ENCODE data around the gene MRPS24.

The MRPS24 gene

DNA sequence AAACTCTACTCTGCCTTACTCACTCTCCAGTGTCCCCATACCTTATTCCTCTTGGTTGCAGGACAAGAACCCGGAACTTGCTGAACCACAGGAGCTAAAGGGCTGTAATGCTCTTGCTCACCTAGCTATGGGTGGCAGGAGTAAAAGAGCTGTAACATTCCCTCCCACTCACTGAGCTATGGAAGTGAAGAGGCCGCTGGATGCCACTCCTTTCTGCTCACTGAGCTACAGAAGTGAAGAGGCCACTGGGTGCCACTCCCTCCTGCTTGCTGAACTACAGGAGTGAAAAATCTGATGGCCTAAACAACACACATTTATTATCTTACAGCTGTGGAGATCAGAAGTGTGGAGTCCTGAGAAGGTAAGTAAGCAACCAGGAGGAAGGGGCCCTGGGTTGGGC is 17.5 kb downstream of the MRPS24 start:
- no peak for DNase-seq (ENCODE audit: low read depth, low spot score)
- POLR2A ChIA-PET = no interaction called here
- H3K4me3 ChIP-seq (ENCODE audit: low read depth, low read length) = no peak overlapping the region
- CTCF ChIA-PET = interaction anchor here (1.1 to 1.3 kb wide), 2 partner anchors 12 to 14 kb away, joined by 6 to 9 read pairs; no protein-coding TSS in a partner anchor
- TF ChIP-seq, protein P1, sequence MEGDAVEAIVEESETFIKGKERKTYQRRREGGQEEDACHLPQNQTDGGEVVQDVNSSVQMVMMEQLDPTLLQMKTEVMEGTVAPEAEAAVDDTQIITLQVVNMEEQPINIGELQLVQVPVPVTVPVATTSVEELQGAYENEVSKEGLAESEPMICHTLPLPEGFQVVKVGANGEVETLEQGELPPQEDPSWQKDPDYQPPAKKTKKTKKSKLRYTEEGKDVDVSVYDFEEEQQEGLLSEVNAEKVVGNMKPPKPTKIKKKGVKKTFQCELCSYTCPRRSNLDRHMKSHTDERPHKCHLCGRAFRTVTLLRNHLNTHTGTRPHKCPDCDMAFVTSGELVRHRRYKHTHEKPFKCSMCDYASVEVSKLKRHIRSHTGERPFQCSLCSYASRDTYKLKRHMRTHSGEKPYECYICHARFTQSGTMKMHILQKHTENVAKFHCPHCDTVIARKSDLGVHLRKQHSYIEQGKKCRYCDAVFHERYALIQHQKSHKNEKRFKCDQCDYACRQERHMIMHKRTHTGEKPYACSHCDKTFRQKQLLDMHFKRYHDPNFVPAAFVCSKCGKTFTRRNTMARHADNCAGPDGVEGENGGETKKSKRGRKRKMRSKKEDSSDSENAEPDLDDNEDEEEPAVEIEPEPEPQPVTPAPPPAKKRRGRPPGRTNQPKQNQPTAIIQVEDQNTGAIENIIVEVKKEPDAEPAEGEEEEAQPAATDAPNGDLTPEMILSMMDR (IDR thresholded peaks at IDR 0.05; ENCODE audit: insufficient read depth, low read length, missing control alignments) = no peak

DNA sequence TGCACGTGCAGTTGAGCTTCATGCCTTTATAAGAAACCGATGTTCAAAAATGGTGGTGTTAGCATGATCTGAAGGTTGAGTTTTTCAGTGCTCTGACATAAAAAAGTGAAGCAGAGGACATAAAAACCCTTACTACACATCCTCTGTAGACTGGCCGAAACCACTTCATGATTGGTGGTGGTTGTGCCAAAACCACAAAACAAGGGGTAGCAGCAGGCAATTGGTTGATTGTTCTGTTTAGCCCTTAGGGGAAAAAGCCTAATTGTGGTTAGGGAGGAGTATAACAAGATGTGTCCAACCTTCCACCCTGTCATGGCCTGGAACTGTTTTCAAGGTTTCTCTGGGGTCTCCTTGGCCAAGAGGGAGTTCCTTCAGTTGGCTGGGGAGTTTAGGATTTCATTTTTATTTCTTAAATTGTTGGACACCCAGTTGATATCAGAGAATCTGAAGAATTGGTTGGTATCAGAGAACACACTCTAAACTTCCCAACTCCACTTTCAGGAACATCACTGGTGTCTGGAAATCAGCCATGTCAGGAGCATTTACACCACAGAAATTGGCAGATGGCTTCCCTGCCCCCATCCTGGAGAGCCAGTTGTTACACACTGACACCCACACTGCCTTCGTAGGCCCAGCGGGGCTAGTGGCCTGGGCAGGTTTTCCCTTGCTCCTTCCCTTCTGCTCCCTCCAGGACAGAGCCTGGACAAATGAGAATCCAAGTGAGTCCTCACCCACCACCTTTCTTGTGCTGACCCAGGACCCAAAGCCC is 18.8 kb downstream of the MRPS24 start:
- ChIA-PET POLR2A (interaction anchor here (0.6 kb wide), 1 partner anchor 18 kb away, joined by 3 read pairs; no protein-coding TSS in a partner anchor), CTCF (interaction anchor here (3.7 kb wide), 1 partner anchor 12 kb away, joined by 60 read pairs; no protein-coding TSS in a partner anchor)
- TF ChIP-seq, protein P1 (IDR thresholded peaks at IDR 0.05; ENCODE audit: insufficient read depth, low read length, missing control alignments) = no peak
- H3K4me3 ChIP-seq (ENCODE audit: low read depth, low read length) = no peak overlapping the region
- no peak for DNase-seq (ENCODE audit: low read depth, low spot score)

DNA sequence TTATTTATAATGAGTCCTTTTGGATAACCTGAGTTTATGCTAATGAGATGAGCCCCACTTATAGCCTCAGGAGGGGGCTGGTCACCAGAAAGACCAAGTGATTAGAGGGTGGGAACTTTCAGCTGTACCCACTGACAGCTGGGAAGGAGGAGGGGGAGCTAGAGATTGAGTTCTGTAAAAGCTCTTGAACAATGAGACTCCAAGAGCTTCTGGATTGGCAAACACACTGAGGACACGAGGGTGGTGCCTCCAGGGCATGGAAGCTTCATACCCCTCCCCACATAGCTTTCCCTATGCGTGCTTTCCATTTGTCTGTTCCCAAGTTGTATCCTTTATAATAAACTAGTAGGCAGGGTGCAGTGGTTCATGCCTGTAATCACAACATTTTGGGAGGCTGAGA is 20.3 kb downstream of the MRPS24 start:
- TF ChIP-seq, protein P1 (IDR thresholded peaks at IDR 0.05; ENCODE audit: insufficient read depth, low read length, missing control alignments) = no peak
- ChIA-PET POLR2A (no interaction called here), CTCF (interaction anchor here (0.8 to 3.7 kb wide), 2 partner anchors 11 to 128 kb away, joined by 4 to 60 read pairs; no protein-coding TSS in a partner anchor)
- no peak for DNase-seq (ENCODE audit: low read depth, low spot score)
- no peak overlapping the region for H3K4me3 ChIP-seq (ENCODE audit: low read depth, low read length)

DNA sequence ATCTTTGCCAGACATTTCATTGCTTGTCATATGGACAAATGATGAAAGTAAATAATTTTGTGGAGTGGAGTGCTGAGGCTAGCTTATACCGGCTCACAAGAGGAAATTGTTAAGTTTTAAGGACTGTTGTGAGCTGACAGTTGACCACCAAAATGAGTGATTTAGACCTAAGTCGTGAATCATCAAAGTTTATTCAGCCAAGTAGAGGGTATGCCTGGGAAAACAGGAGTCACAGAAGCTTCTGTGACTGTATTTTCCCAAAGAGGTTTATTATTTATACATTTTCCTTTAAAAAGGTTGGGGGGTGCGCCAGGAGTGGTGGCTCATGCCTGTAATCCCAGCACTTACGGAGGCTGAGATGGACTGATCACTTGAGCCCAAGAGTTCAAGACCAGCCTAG is 21.8 kb downstream of the MRPS24 start:
- TF ChIP-seq, protein P1 (IDR thresholded peaks at IDR 0.05; ENCODE audit: insufficient read depth, low read length, missing control alignments) = no peak
- ChIA-PET POLR2A (no interaction called here), CTCF (interaction anchor here (1.3 to 3.7 kb wide), 2 partner anchors 9 to 18 kb away, joined by 3 to 60 read pairs; no protein-coding TSS in a partner anchor)
- H3K4me3 ChIP-seq (ENCODE audit: low read depth, low read length) = no peak overlapping the region
- no peak for DNase-seq (ENCODE audit: low read depth, low spot score)

DNA sequence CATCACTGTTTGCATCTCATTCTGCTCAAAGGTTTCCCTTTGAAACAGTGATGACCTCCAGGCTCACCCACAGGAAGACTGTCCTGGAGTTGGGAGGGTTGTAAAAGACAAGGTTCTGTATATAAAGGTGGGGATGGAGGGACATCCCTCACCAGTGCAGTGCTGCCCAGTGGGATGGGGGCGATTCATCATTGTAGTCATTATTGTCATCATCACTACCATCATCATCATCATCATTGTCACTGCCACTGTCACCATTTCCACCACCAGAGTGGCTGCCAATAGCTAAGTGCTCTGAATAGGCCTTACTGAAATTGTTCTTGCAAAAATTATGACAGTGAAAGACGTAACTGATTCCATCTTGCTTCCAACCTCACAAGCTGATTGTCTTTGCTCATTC is 24.7 kb downstream of the MRPS24 start:
- H3K4me3 ChIP-seq (ENCODE audit: low read depth, low read length) = no peak overlapping the region
- DNase-seq (ENCODE audit: low read depth, low spot score) = no peak
- TF ChIP-seq, protein P1 (IDR thresholded peaks at IDR 0.05; ENCODE audit: insufficient read depth, low read length, missing control alignments) = no peak
- ChIA-PET POLR2A (interaction anchor here (1.2 kb wide), 1 partner anchor 115 kb away, joined by 3 read pairs; the partner anchor contains the start of gene COA1), CTCF (interaction anchor here (0.9 to 2.1 kb wide), 5 partner anchors 9 to 262 kb away, joined by 3 to 11 read pairs (median 3); partner anchors contain the start of genes COA1 and STK17A)

DNA sequence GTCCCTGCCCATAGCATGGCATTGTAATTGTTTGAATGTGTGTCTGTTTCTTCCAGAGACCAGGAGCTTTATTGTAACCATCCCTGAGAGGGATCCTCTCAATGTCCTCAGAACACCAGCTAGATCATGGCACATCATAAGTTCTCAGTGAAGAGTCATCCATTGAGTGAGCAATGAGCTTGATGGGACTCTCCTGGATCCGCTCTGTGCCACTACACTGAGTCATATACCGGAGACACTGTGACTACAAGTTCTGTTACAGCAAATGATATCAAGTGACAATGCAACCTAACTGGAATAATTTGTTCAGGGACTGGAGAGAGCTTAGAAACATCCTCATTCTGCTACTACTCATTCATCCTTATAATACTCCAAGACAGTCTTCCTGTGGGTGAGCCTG is 25.1 kb downstream of the MRPS24 start:
- H3K4me3 ChIP-seq (ENCODE audit: low read depth, low read length) = no peak overlapping the region
- POLR2A ChIA-PET = interaction anchor here (1.2 kb wide), 1 partner anchor 115 kb away, joined by 3 read pairs; the partner anchor contains the start of gene COA1
- TF ChIP-seq, protein P1 (IDR thresholded peaks at IDR 0.05; ENCODE audit: insufficient read depth, low read length, missing control alignments) = no peak
- no peak for DNase-seq (ENCODE audit: low read depth, low spot score)
- CTCF ChIA-PET = interaction anchor here (0.9 to 2.1 kb wide), 5 partner anchors 9 to 262 kb away, joined by 3 to 11 read pairs (median 3); partner anchors contain the start of genes COA1 and STK17A

Data from AG04449 (cell line).